ENCODE data around the gene SDR42E2.

The SDR42E2 gene

GRCh38 chr16:22206013-22206841 is 43.9 kb downstream of the SDR42E2 start, which contains the start of gene EEF2K (continued):
- TF ChIP-seq ZNF701 (tag by site-specific recombination; IDR thresholded peaks at IDR 0.05) (no peak), SP7 (tag by site-specific recombination; IDR thresholded peaks at IDR 0.05) (peak; percentile 25; the same call in 1 of the 2 replicates), ZNF692 (tag by site-specific recombination; IDR thresholded peaks at IDR 0.05) (no peak; the same call in 1 of the 2 replicates), ZNF518A (tag by site-specific recombination; conservative IDR thresholded peaks at IDR 0.05; ENCODE audit: low read depth) (no peak), ZNF654 (tag by site-specific recombination; IDR thresholded peaks at IDR 0.05; ENCODE audit: low read depth) (no peak; the same call in 1 of the 2 replicates), ZFP3 (tag by site-specific recombination; IDR thresholded peaks at IDR 0.05; ENCODE audit: low read depth) (no peak), PRDM2 (tag by site-specific recombination; IDR thresholded peaks at IDR 0.05; ENCODE audit: borderline replicate concordance) (no peak), WT1 (tag by site-specific recombination; IDR thresholded peaks at IDR 0.05) (no peak; the same call in 1 of the 2 replicates), ZNF341 (tag by site-specific recombination; IDR thresholded peaks at IDR 0.05; ENCODE audit: low read depth) (peak; percentile 45), ZBTB17 (tag by site-specific recombination; IDR thresholded peaks at IDR 0.05) (peak; percentile 60), ZBTB20 (tag by site-specific recombination; IDR thresholded peaks at IDR 0.05) (peak; percentile 84), ZFHX2 (tag by site-specific recombination; conservative IDR thresholded peaks at IDR 0.05) (peak; percentile 5; the same call in 1 of the 2 replicates), ZNF792 (tag by site-specific recombination; IDR thresholded peaks at IDR 0.05) (no peak), ZBTB10 (tag by site-specific recombination; IDR thresholded peaks at IDR 0.05) (peak; percentile 59; the same call in 1 of the 2 replicates), ZNF600 (tag by site-specific recombination; IDR thresholded peaks at IDR 0.05) (0 out of 2 replicates have a peak, but pooled peaks have one; percentile 38), MZF1 (tag by site-specific recombination; IDR thresholded peaks at IDR 0.05; ENCODE audit: borderline replicate concordance) (0 out of 2 replicates have a peak, but pooled peaks have one; percentile 28), ZXDB (tag by site-specific recombination; IDR thresholded peaks at IDR 0.05) (peak; percentile 43), ZBTB11 (tag by site-specific recombination; conservative IDR thresholded peaks at IDR 0.05; ENCODE audit: low read depth) (peak; percentile 88), ZSCAN30 (tag by site-specific recombination; IDR thresholded peaks at IDR 0.05) (peak; percentile 99)

All from HEK293 (cell line).